ENCODE results near the gene SH3GL2.
"Not testable (repeated sequence)": the region's sequence is repeated elsewhere in the genome, so short reads cannot be mapped to it uniquely, and the experiment has no call there.

SH3GL2 gene

DNA sequence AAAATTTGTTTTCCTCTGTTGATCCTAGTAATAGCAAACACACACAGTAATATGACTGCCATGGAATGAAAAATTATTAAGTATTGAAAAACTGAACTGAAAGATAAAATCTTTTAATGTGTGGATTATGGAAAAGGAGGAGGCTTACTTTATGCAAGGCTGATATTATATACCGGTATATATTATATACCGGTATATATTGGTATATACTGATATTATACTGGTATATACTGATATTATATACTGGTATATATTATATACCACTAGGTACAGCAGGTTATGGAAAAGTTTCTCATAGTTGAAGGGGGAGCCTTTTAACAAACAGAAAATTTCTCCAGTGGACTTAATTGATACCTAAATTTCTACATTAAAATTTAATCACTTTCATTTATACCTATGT lies 181.4 kb downstream of the SH3GL2 start:
- DNase-seq: no peak

DNA sequence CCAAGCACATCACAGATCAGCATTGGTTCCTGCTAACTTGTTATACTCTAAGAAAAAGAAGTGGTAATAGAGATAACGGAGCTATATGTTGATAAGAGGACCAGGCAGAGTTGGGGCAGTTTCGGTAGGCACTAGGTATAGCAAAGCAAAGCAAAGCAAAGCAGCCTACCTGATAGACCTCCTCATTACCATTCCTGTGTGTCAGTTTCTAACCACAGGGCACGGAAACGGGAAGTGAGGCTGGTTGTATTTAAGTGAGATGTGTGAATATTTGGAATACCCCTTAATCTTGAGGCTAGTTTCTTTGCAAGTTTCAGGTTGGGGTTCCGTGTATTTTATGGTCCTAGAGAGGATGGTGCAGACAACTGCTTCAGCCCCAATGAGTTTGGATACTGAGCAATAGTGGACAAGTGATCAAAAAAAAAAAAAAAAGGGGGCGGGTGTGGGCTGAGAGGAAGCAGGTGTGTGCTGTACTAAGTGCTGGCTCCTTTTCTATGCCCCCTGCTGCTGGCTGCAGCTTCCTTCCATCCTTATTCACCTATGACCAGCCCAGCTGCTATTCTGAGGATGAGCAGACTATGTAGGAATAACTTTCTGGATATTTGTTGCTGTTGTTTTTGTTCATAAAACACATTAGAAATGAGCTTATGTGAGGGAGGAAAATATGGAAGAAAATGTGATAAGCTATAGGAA lies 183.3 kb downstream of the SH3GL2 start:
- no peak for DNase-seq

DNA sequence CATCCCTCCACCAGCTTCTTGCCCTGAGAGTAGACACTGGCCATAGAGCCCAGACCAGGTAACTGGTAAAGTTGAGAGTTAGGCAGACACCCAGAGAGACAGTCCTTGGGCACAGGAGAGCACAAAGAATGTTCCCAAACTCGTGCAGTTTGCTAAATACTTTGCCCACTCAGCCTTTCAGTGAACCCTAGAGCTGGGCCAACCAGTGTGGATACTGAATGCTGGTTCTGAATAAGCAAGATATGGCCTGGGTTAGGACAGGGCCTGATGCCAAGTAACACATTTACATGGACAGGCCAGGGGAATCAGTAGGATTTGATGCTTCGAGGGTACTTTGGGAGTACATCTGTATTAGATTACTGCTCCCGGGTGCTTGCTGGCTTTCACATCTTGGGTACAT lies 185.4 kb downstream of the SH3GL2 start:
- no peak for DNase-seq

DNA sequence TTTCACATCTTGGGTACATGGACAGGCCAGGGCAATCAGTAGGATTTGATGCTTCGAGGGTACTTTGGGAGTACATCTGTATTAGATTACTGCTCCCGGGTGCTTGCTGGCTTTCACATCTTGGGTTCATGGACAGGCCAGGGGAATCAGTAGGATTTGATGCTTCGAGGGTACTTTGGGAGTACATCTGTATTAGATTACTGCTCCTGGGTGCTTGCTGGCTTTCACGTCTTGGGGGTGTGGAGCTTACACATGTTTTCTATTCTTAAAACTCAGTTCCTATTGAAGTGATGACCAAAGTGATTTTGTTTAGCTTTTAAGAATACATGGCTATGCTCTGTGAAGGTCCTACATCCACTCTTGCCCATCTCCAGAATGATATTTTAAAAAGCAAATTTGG lies 186.3 kb downstream of the SH3GL2 start:
- DNase-seq: not testable (repeated sequence)

DNA sequence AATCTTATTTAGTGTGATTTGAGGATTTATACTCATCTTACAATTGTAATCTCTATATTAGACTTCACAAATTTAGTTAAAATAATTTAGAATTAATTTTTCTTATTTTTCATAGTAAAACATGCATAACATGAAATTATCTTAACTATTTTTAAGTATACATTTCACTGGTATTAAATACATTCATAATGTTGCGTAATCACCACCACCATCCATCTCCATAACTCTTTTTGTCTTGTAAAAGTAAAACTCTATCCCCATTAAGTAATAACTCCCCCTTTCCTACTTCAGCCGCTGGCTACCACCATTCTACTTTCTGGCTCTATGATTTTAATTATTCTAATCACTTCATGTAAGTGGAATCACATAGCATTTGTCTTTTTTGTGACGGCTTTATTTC lies 193.4 kb downstream of the SH3GL2 start:
- no peak for DNase-seq

DNA sequence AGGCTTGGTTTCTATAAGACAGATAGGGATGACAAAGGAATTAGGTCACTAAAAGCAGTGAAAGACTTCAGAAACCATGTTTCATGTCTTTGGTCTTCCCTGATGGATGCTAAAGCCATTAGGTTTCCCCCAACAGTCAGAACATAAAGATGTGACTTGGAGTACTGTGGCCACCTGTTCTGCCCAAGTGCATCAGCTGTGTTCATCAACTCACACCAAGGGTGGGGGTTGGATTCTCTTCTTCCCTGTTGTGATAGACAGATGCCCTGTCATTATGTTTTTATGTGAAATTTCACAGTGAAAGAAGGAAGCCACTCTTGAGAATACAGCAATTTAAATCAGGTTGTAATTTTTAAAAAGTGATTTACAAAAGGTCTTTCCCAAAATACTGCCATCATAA lies 196.8 kb downstream of the SH3GL2 start:
- DNase-seq: no peak

DNA sequence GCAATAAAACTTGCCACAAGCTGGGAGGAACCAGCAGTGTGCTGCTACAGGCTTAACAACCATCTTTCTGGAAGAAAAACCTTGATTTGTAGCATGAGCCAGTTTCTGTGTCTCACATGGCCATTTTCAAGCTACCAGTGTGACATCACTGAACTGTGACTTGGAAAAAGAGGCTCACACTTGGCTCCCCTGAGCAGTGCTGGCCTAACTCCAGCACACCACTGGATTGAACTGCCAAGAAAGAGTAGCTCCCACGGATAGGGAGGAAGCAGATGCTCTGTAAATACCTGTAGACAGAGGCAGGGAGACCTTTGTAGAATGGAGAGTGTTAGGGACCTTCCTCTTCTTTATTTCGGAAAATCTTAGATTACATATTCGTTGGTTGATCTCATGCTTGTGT lies 197.9 kb downstream of the SH3GL2 start:
- no peak for DNase-seq

DNA sequence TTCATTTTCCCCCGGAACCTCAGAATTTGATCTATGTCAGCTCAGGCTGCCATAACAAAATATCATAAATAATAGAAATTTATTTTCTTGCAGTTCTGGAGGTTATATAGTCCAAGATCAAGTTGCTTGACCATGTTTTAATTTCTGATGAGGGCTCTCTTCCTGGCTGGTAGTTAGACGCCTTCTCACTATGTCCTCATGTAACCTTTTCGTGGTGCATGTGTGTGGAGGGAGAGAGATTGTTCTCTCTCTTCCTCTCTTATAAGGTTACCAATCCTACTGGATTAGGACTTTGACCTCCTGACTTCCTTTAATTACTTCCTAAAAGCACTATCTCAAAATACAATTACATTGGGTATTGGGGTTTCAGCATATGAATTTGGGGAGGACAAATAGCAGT lies 198.6 kb downstream of the SH3GL2 start:
- no peak for DNase-seq

DNA sequence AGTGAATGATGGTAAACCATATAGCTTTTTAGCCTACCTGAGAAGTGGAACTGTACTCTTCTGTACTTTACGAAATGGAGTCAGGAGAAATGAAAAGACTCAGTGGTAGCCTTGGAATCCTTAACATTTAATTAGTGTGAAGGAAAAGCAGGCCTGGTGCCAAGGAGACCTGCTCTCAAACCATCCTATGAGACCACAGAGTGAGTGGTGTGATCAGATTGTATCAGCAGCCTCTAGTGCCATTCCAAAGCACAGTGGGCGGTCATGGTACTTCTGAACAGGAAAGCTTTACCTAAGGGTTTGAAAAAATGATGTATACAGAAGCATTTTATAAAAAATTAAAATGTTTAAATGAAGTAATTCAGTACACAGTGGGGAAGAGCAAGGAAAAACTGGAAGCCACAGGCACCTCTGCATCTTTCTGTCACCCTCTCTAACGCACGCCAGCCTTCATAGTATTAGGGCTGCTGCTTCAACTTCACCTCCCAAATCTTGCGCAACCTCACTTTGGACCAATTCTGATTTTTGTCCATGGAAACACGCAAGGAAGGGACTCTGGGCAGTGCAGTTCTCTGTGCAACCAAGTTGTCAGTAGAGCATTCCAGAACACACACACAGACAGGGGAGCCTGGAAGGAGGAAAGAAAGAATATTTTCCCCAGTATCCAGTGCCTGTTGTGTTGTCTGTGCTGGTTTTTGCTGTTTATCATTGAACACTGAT lies 203.7 kb downstream of the SH3GL2 start:
- DNase-seq: no peak

DNA sequence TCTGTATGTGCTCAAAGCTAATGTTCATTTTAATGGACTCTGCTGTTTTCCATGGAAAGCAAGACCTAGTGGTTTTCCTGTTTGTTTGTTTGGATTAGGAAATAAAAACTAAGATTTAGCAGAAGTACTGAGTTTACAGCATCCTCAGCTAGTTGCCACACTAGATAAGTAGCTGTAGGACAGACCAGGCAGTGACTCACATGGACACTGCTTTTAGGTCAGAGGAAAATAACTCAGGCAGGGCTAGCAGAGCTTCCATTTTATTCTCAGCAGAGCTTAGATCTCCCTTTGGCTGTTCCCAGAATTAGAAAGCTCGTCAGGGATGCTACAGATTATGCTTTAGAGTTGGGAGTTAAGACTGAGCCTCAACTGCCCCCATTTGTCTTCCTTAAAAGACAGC lies 204.4 kb downstream of the SH3GL2 start:
- no peak for DNase-seq

DNA sequence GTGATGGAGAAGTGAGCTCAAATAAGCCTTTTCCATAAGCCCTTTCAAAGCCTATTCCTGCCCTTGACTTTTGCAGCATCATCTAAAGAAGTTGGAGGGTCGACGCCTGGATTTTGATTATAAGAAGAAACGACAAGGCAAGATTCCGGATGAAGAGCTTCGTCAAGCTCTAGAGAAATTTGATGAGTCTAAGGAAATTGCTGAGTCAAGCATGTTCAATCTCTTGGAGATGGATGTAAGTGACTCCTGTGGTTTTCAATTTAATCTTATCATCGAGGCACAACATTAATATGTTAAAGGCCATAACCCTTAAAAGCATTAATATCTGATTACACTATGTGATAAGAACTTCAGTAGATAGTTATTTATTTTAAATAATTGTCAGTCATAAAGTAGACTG lies 210.4 kb downstream of the SH3GL2 start:
- no peak for DNase-seq

DNA sequence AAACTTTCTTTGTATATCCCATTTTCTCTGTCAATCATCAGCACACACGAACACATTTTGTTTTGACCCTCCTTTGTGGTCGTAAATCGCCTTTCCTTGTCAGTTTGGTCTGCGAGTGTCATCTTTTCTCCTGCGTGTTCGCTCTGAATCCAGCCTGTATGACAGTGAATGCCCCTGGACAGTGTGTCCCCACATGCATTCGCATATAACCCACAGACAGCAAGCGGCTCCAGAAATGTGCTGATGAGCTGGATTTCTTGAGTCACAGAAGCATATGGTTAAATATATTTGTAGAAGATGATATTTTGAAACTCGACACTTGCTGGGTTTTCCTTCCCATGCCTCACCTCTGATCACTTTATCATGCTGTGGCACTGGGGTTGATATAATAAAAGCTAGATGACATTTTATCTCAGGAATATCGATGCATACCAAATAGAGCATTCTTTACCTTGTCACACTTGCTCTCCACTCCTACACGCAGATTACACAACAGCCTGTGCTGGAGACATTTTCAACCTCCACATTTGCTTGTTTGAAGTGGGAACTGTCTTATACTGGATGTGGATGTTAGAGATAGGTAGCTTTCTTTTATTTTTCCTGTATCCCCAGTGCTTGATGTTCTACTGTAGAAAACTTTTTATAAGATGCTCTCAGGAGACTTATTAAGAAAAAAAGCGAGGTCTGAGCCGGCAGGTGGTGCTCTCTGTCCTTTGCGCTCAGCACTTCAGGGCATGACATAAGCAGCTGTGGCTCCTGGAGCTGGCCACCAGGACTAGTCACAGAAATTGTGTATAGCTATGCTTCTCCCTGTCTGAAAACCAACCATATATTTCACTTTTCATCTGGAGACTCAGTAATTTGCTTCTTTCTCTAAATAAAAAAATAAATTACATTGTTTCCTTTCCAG lies 215.1 kb downstream of the SH3GL2 start:
- DNase-seq: no peak

DNA sequence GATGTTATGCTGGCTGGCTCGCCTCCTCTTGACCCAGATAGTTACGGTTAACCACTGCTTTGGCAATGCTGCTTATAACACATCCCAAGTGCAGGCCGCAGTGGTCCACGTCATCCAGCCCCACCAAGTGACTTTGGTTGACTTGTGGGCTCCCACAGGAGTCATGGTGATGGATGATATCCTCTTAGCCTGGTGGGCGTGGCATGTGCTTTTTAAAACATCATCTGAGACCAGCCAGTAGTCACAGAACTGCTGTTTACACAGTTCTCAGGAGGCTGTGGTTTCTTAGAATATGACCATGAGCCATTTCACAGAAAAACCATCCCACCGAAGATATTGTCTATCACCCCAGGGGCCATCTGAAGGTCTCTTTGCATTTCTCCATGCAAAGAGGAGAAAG lies 216.9 kb downstream of the SH3GL2 start:
- no peak for DNase-seq

DNA sequence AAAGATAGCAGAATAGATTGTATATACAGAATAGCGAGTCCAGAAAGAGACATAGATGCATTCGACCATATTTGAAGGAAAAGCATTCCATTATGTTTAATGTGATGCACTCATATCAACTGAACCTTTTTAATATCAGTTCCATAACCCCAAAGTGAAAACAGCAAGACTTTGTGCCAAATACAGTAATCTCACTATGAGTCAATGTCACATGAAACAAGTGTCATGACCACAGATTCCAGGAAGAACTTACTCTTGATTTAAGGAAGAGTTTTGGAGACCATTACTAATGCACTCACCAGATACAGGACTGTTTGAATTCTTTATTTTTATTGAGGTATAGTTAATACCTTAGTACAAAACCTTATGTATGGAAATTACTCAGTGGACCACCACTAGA lies 220.5 kb downstream of the SH3GL2 start:
- DNase-seq: no peak

DNA sequence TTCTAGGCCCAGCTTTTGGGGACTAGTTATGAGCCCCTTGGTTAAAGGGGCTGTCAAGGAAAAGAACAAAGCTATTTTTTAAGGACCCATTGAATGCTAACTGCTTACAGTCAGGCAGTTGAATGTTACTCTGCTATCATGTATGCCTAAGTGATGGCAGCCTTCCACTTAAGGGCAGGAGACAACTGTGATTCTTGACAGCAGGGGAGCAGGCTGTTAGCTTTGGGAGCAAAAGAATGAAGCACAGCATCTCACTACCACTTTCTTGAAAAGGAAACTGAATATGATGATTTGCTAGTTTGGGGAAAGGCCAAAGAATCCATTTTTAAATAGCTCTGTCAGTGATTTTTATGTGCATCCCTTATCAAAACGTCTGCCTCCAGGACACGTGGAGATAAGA lies 221.6 kb downstream of the SH3GL2 start:
- no peak for DNase-seq

DNA sequence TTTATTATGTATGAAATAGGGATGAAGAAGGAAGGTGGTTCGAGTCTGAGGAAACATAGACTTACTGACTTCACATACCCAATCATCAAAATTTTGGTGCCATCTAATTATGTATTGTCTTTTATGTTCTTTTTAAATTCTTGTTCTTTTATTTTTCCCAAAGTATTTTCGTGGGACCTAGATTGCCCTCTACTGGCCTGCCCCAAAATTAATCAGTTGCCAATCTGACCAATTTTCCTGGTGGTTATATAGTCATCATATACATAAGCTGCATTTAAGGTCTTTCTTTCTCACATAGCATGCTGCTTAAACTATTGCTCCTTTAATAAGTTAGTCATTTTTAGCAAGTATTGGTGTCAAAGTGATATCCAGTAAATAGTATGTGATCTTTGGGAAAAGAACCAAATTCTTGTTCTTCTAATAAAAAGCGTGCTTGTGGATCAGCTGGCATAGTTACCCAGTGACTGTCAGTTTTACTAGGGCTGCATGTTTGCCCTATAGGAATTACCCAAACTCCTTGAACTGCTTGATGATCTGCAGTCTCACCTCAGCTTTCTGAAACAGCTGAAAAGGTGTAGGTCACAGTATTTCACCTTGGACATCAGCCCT lies 223.5 kb downstream of the SH3GL2 start:
- no peak for DNase-seq

DNA sequence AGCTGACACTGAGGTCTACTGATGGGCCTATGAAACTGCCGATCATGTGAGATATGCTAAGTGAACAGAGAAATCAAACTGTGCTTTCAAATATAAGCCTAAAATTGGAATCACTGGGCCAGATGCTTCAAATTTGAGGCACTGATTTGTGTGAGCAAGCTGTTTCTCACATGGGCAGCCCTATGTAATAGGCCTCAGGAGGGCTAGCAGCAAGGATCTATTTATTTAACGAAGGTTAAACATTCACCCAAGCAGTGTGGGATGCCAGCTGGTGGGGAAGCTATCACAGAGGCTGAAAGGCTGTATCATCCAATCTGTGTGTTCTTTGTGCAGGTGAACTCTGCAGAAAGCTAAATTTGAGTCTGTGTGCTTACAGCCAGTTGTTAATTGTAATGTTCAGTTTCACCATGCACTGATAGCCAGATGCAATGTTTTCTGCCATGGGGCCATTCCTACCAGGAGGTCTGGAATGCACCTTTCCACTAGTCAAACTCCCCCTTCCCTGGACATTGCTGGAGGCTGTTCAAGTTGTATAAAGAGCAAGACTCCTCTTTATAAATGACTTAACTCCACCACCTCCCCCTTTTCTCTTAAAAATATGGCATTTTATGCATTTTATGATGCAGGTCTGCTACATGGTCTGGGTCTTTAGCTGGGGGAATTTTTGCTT lies 228.9 kb downstream of the SH3GL2 start:
- DNase-seq: no peak

DNA sequence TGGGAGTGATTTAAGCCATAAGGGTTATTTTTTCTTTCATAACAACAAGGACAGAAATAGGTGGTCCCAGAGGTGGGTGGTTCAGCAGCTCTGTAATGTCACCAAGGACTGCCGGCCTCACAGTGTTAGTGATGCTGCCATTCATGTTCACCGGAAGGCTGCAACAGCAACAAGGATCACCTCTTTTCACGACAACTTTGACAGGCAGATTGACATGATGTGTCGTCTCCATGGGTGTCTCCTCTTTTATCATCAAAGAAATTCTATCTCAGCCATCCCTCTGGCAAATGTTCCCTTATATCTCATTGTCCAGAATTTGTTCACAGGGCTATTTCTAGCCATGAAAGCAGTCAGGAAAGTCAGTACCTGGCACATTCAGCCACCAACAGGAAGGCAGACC lies 231.5 kb downstream of the SH3GL2 start:
- no peak for DNase-seq

DNA sequence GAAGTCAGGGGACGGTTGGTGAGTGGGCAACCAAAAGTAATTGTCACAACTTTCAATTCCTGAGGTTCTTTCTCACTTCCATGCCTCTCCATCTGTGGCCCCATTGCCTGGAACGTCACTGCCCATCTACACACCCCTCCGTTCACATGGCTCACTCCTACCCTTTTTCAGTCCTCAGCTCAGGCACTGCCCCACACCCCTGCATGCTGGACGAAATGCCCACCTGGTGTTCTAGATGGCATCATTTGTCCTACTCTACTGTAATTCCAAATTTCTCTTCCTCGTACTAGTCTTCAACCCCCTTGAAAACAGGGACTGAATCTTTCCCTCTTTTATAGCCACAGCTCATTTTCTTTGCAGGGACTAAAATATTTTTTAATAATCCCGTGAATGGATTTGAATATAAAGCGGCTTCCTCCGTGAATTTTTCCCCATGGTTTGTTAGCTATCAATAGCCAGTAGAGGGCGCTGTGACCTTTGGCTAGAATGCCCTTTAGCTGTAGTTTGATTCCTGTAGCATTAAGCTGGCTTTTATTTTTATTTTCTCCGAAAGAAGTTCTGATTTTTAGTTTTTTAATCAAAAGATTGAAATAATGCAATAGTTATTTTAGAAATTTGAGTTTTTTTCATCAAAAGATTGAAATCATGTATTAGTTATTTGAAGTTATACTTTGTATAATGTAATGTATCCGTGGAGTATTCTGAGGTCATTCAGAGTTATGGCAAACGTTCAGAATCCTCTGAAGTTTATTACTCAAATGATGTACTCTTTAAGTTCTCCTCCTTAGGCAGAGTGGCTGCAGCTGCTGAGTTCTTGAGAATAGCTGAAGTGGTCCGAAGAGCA lies 232.1 kb downstream of the SH3GL2 start:
- DNase-seq: peak in 1 of 2 experiments; percentile 2

DNA sequence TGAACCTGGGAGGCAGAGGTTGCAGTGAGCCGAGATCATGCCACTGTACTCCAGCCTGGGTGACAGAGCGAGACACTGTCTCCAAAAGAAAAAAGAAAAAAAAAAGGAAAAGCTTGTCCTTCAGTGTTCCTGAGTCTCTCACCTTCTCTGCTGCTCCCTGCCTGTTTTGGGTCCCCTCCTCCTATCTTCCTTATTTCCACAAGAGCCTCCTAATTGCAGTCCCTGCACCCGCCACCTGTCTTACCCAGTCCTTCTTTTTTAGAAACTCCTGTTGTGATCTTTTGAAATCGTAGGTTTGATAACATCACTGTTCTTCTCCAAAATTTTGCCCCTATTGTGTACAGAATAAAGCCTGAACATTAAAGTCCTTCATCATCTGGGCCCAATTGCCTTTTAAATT lies 234.9 kb downstream of the SH3GL2 start:
- DNase-seq: no peak

DNA sequence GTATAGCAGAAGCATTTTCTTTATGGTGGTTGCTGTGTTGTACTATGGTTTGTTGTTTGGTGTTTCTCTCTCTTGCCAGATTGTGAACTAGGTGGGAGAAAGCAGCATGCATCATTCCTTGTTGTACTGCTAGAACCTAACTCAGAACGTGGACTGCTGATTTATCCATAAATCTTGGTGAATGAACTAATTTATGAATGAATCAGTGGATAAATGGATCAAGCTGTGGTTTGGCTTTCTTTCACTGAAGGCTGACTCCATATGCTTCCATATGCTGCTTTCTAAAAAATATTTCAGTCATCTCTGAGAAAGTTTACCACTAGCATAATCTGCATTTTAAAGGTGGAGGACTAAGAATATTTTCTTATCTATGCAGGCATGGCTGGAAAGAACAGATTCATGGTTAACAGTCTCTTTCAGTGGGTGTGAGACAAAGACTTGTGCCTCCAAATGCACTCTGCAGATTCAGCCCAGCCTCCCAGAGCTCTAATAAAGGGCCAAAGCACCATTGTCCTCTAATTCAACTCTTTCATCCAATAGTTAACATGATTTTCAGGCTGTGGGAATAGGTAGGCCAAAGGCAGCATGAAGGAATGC lies 237.7 kb downstream of the SH3GL2 start:
- no peak for DNase-seq
